Hepatic stellate cell (primary cell): ENCODE measurements around the gene PDIK1L.

Source experiments
- DNase-seq: peaks from one replicate; pipeline ENCODE4 v3.0.0; 2011; ENCODE audit warnings: low spot score

The PDIK1L gene

GRCh38 chr1:26155370-26156284 is 44.0 kb downstream of the PDIK1L start:
- no peak for DNase-seq

- DNase-seq: no peak
Observed at GRCh38 chr1:26156285-26157038, 44.8 kb downstream of the PDIK1L start.

GRCh38 chr1:26158271-26158907 is 46.8 kb downstream of the PDIK1L start:
- DNase-seq: no peak

- DNase-seq: no peak
Observed at GRCh38 chr1:26158908-26159742, 47.5 kb downstream of the PDIK1L start, which contains the start of gene FAM110D. FAM110D (plus strand) TSS chr1:26159079; CDS start chr1:26161292, 2,213 bp downstream.

GRCh38 chr1:26159743-26160039 is 48.1 kb downstream of the PDIK1L start:
- no peak for DNase-seq

- no peak for DNase-seq
Observed at GRCh38 chr1:26160527-26161414, 49.1 kb downstream of the PDIK1L start.

- DNase-seq: peak; percentile 69
Observed at GRCh38 chr1:26161415-26162219, 50.0 kb downstream of the PDIK1L start.

- no peak for DNase-seq
Observed at GRCh38 chr1:26162220-26162709, 50.6 kb downstream of the PDIK1L start.

- no peak for DNase-seq
Observed at GRCh38 chr1:26163684-26164035, 52.0 kb downstream of the PDIK1L start.

GRCh38 chr1:26164036-26164860 is 52.6 kb downstream of the PDIK1L start:
- DNase-seq: peak; percentile 72

GRCh38 chr1:26164861-26165842 is 53.5 kb downstream of the PDIK1L start:
- DNase-seq: peak; percentile 60

- no peak for DNase-seq
Observed at GRCh38 chr1:26166719-26167281, 55.2 kb downstream of the PDIK1L start.

- no peak for DNase-seq
Observed at GRCh38 chr1:26168410-26169197, 57.0 kb downstream of the PDIK1L start, which contains the start of gene C1orf232. C1orf232 (minus strand) TSS chr1:26168963; CDS start chr1:26168499, 464 bp downstream.

- no peak for DNase-seq
Observed at GRCh38 chr1:26169198-26169554, 57.6 kb downstream of the PDIK1L start.

GRCh38 chr1:26169669-26170471 is 58.2 kb downstream of the PDIK1L start, which contains the start of gene ZNF593:
ZNF593 (plus strand) TSS chr1:26169908; CDS start chr1:26169984, 76 bp downstream.
- DNase-seq: peak; percentile 99

GRCh38 chr1:26170472-26170821 is 58.8 kb downstream of the PDIK1L start:
- DNase-seq: no peak
